ENCODE data around the gene ZNF710.

DNA sequence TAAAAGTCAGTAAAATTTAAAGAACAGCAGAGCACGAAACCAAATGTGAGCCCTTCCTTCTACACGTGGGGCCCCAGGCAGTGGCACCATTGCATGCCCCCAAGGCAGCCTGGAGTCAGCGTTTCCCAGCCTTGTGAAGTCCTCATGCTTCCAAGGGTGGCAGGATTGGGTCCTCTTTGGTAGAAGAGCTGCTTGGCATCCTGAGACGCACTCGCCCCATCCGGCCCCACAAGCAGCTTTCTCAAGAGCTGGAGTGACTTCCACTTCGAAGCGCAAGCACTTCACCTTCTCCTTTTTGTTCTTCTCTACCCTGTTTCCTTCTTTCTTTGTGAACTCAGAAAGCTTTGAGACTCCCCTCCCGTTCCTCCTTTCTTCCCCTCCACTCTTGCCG is 34.7 kb downstream of the ZNF710 start:
- TF ChIP-seq, protein P1, sequence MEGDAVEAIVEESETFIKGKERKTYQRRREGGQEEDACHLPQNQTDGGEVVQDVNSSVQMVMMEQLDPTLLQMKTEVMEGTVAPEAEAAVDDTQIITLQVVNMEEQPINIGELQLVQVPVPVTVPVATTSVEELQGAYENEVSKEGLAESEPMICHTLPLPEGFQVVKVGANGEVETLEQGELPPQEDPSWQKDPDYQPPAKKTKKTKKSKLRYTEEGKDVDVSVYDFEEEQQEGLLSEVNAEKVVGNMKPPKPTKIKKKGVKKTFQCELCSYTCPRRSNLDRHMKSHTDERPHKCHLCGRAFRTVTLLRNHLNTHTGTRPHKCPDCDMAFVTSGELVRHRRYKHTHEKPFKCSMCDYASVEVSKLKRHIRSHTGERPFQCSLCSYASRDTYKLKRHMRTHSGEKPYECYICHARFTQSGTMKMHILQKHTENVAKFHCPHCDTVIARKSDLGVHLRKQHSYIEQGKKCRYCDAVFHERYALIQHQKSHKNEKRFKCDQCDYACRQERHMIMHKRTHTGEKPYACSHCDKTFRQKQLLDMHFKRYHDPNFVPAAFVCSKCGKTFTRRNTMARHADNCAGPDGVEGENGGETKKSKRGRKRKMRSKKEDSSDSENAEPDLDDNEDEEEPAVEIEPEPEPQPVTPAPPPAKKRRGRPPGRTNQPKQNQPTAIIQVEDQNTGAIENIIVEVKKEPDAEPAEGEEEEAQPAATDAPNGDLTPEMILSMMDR (IDR thresholded peaks at IDR 0.05), result no peak
- no peak for TF ChIP-seq POLR2A (IDR thresholded peaks at IDR 0.05)
